Measurements from ENCODE around the gene ZFP42. TPM values are rescaled to one million over a fixed set of nuclear protein-coding genes. Genes with fewer than 3 reads are reported as not detected.

ZFP42 gene
- polyA plus RNA-seq, 3 donors = not detected

DNA sequence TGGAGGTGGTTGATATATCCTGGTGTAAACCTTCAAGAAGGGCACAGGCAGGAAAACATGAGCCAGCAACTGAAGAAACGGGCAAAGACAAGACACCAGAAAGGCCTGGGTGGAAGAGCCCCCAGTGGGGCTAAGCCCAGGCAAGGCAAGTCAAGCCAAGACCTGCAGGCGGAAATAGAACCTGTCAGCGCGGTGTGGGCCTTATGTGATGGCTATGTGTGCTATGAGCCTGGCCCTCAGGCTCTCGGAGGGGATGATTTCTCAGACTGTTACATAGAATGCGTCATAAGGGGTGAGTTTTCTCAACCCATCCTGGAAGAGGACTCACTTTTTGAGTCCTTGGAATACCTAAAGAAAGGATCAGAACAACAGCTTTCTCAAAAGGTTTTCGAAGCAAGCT, 7.2 kb downstream of the ZFP42 start:
- Mint-ChIP-seq H3K36me3 (no peaks in the 10 kb centered on the region), H3K27me3 (ENCODE audit: low read depth in 3 of 3) (peaks cover 0 to 6% (median 2%) of the 10 kb centered on the region in 3 donors)
- WGBS (ENCODE audit: insufficient coverage) = 100% methylated on average over 4 of the region's 7 CpGs

DNA sequence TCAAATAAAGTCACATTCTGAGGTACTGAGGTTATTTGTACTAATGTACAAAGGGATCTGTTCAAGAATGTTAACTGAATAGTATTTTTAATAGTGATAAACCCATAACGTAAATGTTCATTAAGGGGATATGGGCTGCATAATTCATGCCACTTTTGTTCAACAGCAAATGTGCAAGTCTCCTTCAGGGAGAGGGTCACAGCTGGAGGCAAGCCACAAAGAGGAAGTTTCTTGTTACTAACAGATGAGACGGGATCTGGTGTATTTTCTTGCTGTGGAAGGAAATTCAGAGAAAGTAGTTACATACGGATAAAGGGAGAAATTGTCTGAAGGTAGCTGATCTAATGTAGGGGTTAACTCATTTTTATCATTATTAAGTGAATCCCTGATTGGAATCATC, 10.0 kb downstream of the ZFP42 start:
- DNase-seq = no peak
- Histone ChIP-seq H3K9ac (ENCODE audit: insufficient read depth, low read length, poor library complexity, severe bottlenecking) (no peak overlapping the region), H3K27me3 (ENCODE audit: control insufficient read depth in 2 of 2, insufficient read depth in 2 of 2, low read length in 2 of 2) (no peaks in the 10 kb centered on the region), H2AFZ (ENCODE audit: insufficient read depth, low read depth, low read length, poor library complexity, severe bottlenecking) (no peak overlapping the region), H3K4me1 (ENCODE audit: control insufficient read depth in 1 of 2, insufficient read depth in 2 of 2, low read length in 2 of 2) (no peaks in the 10 kb centered on the region), H4K20me1 (ENCODE audit: insufficient read depth, low read length) (no peaks in the 10 kb centered on the region), H3K36me3 (replicated peaks in 1 of 2; ENCODE audit: control insufficient read depth in 1 of 2, insufficient read depth in 2 of 2, low read length in 2 of 2) (no peaks in the 10 kb centered on the region), H3K9me3 (replicated peaks in 1 of 2; ENCODE audit: control insufficient read depth in 1 of 2, insufficient read depth in 1 of 2, low read length in 2 of 2) (peaks cover 0 to 4% of the 10 kb centered on the region in 2 donors), H3K4me3 (replicated peaks in 1 of 3; ENCODE audit: low read depth in 2 of 3, low read length in 3 of 3) (no peak overlapping the region), H3K79me2 (ENCODE audit: insufficient read depth, low read length) (no peaks in the 10 kb centered on the region), H3K27ac (ENCODE audit: low read depth in 1 of 2, low read length in 2 of 2) (no peak overlapping the region), H3K4me2 (replicated peaks; ENCODE audit: extremely low read depth, low read length, poor library complexity, severe bottlenecking) (no peak overlapping the region)
- WGBS (ENCODE audit: insufficient coverage) = 0% methylated on average over 1 of the region's 3 CpGs
- Mint-ChIP-seq H3K4me1 (no peaks in the 10 kb centered on the region), H3K36me3 (no peaks in the 10 kb centered on the region), H3K27me3 (ENCODE audit: low read depth in 3 of 3) (peaks cover 0 to 2% (median 0%) of the 10 kb centered on the region in 3 donors), H3K9me3 (peaks cover 3 to 22% (median 8%) of the 10 kb centered on the region in 7 donors), H3K4me3 (no peak overlapping the region), H3K27ac (no peak overlapping the region)
- intact Hi-C loops (cut with micrococcal nuclease) = no loop called here
- TF ChIP-seq, protein P1, sequence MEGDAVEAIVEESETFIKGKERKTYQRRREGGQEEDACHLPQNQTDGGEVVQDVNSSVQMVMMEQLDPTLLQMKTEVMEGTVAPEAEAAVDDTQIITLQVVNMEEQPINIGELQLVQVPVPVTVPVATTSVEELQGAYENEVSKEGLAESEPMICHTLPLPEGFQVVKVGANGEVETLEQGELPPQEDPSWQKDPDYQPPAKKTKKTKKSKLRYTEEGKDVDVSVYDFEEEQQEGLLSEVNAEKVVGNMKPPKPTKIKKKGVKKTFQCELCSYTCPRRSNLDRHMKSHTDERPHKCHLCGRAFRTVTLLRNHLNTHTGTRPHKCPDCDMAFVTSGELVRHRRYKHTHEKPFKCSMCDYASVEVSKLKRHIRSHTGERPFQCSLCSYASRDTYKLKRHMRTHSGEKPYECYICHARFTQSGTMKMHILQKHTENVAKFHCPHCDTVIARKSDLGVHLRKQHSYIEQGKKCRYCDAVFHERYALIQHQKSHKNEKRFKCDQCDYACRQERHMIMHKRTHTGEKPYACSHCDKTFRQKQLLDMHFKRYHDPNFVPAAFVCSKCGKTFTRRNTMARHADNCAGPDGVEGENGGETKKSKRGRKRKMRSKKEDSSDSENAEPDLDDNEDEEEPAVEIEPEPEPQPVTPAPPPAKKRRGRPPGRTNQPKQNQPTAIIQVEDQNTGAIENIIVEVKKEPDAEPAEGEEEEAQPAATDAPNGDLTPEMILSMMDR (IDR thresholded peaks at IDR 0.05) = no peak

More for the DNA sequence above, 7.2 kb downstream of the ZFP42 start:
- Histone ChIP-seq H3K4me3 (replicated peaks in 1 of 3; ENCODE audit: low read depth in 2 of 3, low read length in 3 of 3) (no peak overlapping the region), H3K9ac (ENCODE audit: insufficient read depth, low read length, poor library complexity, severe bottlenecking) (no peak overlapping the region), H3K4me2 (replicated peaks; ENCODE audit: extremely low read depth, low read length, poor library complexity, severe bottlenecking) (no peak overlapping the region), H3K27ac (ENCODE audit: low read depth in 1 of 2, low read length in 2 of 2) (no peak overlapping the region), H3K9me3 (replicated peaks in 1 of 2; ENCODE audit: control insufficient read depth in 1 of 2, insufficient read depth in 1 of 2, low read length in 2 of 2) (peaks cover 4 to 7% of the 10 kb centered on the region in 2 donors), H3K36me3 (replicated peaks in 1 of 2; ENCODE audit: control insufficient read depth in 1 of 2, insufficient read depth in 2 of 2, low read length in 2 of 2) (no peaks in the 10 kb centered on the region), H3K27me3 (ENCODE audit: control insufficient read depth in 2 of 2, insufficient read depth in 2 of 2, low read length in 2 of 2) (no peaks in the 10 kb centered on the region), H3K79me2 (ENCODE audit: insufficient read depth, low read length) (no peaks in the 10 kb centered on the region), H2AFZ (ENCODE audit: insufficient read depth, low read depth, low read length, poor library complexity, severe bottlenecking) (no peak overlapping the region), H4K20me1 (ENCODE audit: insufficient read depth, low read length) (no peaks in the 10 kb centered on the region), H3K4me1 (ENCODE audit: control insufficient read depth in 1 of 2, insufficient read depth in 2 of 2, low read length in 2 of 2) (no peaks in the 10 kb centered on the region)
- no peak for DNase-seq
- intact Hi-C loops (cut with micrococcal nuclease) = no loop called here
- Mint-ChIP-seq H3K27ac (no peak overlapping the region), H3K4me3 (no peak overlapping the region), H3K4me1 (no peaks in the 10 kb centered on the region), H3K9me3 (peaks cover 3 to 13% (median 10%) of the 10 kb centered on the region in 7 donors)
- TF ChIP-seq, protein P1 (IDR thresholded peaks at IDR 0.05) = no peak

Data from CD14-positive monocyte (primary cell).